ENCODE data around the gene GNE. TPM values are rescaled to one million over a fixed set of nuclear protein-coding genes. Genes with fewer than 3 reads are reported as not detected.

GNE gene
- total and polyA plus RNA-seq, 2 experiments from 2014 or later: 2.2 to 15.7 TPM

GRCh38 chr9:36165826-36166167 is 92.5 kb downstream of the GNE start:
- Histone ChIP-seq H3K4me2 (peak overlapping the region; percentile 64), H3K4me3 (peak overlapping the region; percentile 57; the same call in 1 of the 2 replicates), H4K20me1 (replicated peaks; ENCODE audit: insufficient read depth) (no peaks in the 10 kb centered on the region), H3K4me1 (ENCODE audit: insufficient read depth) (peaks cover 27% of the 10 kb centered on the region), H3K9me2 (ENCODE audit: insufficient read depth) (peaks cover 3% of the 10 kb centered on the region; the same call in 1 of the 2 replicates), H2AFZ (0 out of 2 replicates have a peak overlapping the region, but pooled peaks have one; percentile 52), H3K36me3 (ENCODE audit: insufficient read depth) (no peaks in the 10 kb centered on the region), H3K27me3 (ENCODE audit: insufficient read depth) (no peaks in the 10 kb centered on the region), H3F3A (replicated peaks; ENCODE audit: low read depth) (peaks cover 7% of the 10 kb centered on the region; the same call in 1 of the 2 replicates), H3K27ac (ENCODE audit: low read depth) (peak overlapping the region; percentile 50; the same call in 1 of the 2 replicates), H3K79me2 (replicated peaks; ENCODE audit: insufficient read depth) (no peaks in the 10 kb centered on the region)
- peak; percentile 45 for DNase-seq (ENCODE audit: low spot score)
- no peak overlapping the region for H3K27ac Mint-ChIP-seq
- H3K36me3 Mint-ChIP-seq (ENCODE audit: low read depth): peaks cover 6% of the 10 kb centered on the region; the same call in 2 of the 3 replicates
- H3K27me3 Mint-ChIP-seq (ENCODE audit: insufficient read depth, low read depth, poor library complexity): peaks cover 19% of the 10 kb centered on the region
- H3K4me1 Mint-ChIP-seq: peaks cover 46% of the 10 kb centered on the region
- peak; percentile 1; the same call in 1 of the 3 replicates for ATAC-seq
- no peaks in the 10 kb centered on the region; the same call in 1 of the 3 replicates for H3K9me3 Mint-ChIP-seq
- TF ChIP-seq STAT1 (IDR thresholded peaks at IDR 0.05; ENCODE audit: unreplicated experiment) (no peak), NANOG (IDR thresholded peaks at IDR 0.05; ENCODE audit: borderline replicate concordance) (no peak), ZNF114 (CRISPR knock-in tag; IDR thresholded peaks at IDR 0.05) (no peak)
- TF ChIP-seq, protein P1, sequence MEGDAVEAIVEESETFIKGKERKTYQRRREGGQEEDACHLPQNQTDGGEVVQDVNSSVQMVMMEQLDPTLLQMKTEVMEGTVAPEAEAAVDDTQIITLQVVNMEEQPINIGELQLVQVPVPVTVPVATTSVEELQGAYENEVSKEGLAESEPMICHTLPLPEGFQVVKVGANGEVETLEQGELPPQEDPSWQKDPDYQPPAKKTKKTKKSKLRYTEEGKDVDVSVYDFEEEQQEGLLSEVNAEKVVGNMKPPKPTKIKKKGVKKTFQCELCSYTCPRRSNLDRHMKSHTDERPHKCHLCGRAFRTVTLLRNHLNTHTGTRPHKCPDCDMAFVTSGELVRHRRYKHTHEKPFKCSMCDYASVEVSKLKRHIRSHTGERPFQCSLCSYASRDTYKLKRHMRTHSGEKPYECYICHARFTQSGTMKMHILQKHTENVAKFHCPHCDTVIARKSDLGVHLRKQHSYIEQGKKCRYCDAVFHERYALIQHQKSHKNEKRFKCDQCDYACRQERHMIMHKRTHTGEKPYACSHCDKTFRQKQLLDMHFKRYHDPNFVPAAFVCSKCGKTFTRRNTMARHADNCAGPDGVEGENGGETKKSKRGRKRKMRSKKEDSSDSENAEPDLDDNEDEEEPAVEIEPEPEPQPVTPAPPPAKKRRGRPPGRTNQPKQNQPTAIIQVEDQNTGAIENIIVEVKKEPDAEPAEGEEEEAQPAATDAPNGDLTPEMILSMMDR (conservative IDR thresholded peaks at IDR 0.05; ENCODE audit: low read depth in 2 of 2): no peak
- H3K4me3 Mint-ChIP-seq: peak overlapping the region; percentile 36; the same call in 1 of the 3 replicates

- Mint-ChIP-seq H3K27me3 (ENCODE audit: insufficient read depth, low read depth, poor library complexity) (peaks cover 23% of the 10 kb centered on the region), H3K27ac (no peak overlapping the region), H3K4me1 (peaks cover 46% of the 10 kb centered on the region), H3K36me3 (ENCODE audit: low read depth) (peaks cover 6% of the 10 kb centered on the region; the same call in 2 of the 3 replicates), H3K9me3 (no peaks in the 10 kb centered on the region; the same call in none of the 3 replicates), H3K4me3 (no peak overlapping the region)
- TF ChIP-seq EZH2 (IDR thresholded peaks at IDR 0.05; ENCODE audit: low read depth, unreplicated experiment): no peak
- TF ChIP-seq EZH2phosphoT487 (IDR thresholded peaks at IDR 0.05; ENCODE audit: unreplicated experiment): no peak
- TF ChIP-seq NANOG (IDR thresholded peaks at IDR 0.05; ENCODE audit: borderline replicate concordance): no peak
- TF ChIP-seq STAT1 (IDR thresholded peaks at IDR 0.05; ENCODE audit: unreplicated experiment): no peak
- Histone ChIP-seq H3K27ac (ENCODE audit: low read depth) (no peak overlapping the region), H3K4me2 (0 out of 2 replicates have a peak overlapping the region, but pooled peaks have one; percentile 32), H3K36me3 (ENCODE audit: insufficient read depth) (no peaks in the 10 kb centered on the region), H3K27me3 (ENCODE audit: insufficient read depth) (no peaks in the 10 kb centered on the region), H3K4me1 (ENCODE audit: insufficient read depth) (peaks cover 27% of the 10 kb centered on the region), H3K79me2 (replicated peaks; ENCODE audit: insufficient read depth) (no peaks in the 10 kb centered on the region), H3K9me2 (ENCODE audit: insufficient read depth) (peaks cover 3% of the 10 kb centered on the region; the same call in 1 of the 2 replicates), H3F3A (replicated peaks; ENCODE audit: low read depth) (peaks cover 7% of the 10 kb centered on the region; the same call in 1 of the 2 replicates), H3K4me3 (no peak overlapping the region), H4K20me1 (replicated peaks; ENCODE audit: insufficient read depth) (no peaks in the 10 kb centered on the region), H2AFZ (peak overlapping the region; percentile 38; the same call in 1 of the 2 replicates)
- ATAC-seq (no peak), DNase-seq (ENCODE audit: low spot score) (no peak)
Measured at GRCh38 chr9:36164989-36165388, 93.3 kb downstream of the GNE start.

Small RNA genes within 50 kb of the gene (small RNA-seq; reads per million reads assigned to genes)
- not detected for gene RNU4-53P (ENCODE audit: low replicate concordance)

Other genes starting within 250 kb of the GNE start
- gene RECK, start 221.5 kb downstream of the GNE start, total RNA-seq (2014; rRNA removed; shearing (Covaris generic)): 8.1 and 8.6 TPM in 2 replicates
- gene RECK, start 221.5 kb downstream of the GNE start, polyA plus RNA-seq (2016; fragmentation: Nextera tagmentation; extraction: Ambion mirVana): 11.3 and 11.6 TPM in 2 replicates
- gene GLIPR2, start 121.7 kb downstream of the GNE start, total RNA-seq (2014; rRNA removed; shearing (Covaris generic)): 4.4 and 5.1 TPM in 2 replicates
- 5.7 and 7.0 TPM in 2 replicates for gene GLIPR2, start 121.7 kb downstream of the GNE start, polyA plus RNA-seq (2016; fragmentation: Nextera tagmentation; extraction: Ambion mirVana)
- 0.14 TPM in 1 of 2 replicates, not detected in the other for gene CCIN, start 89.1 kb downstream of the GNE start, total RNA-seq (2014; rRNA removed; shearing (Covaris generic))
- not detected in 2 replicates for gene CCIN, start 89.1 kb downstream of the GNE start, polyA plus RNA-seq (2016; fragmentation: Nextera tagmentation; extraction: Ambion mirVana)
- gene CLTA, start 67.5 kb downstream of the GNE start, total RNA-seq (2014; rRNA removed; shearing (Covaris generic)): 259 and 288 TPM in 2 replicates
- 223 and 229 TPM in 2 replicates for gene CLTA, start 67.5 kb downstream of the GNE start, polyA plus RNA-seq (2016; fragmentation: Nextera tagmentation; extraction: Ambion mirVana)
- 60.3 and 61.9 TPM in 2 replicates for gene RNF38, start 141.8 kb upstream of the GNE start, total RNA-seq (2014; rRNA removed; shearing (Covaris generic))
- 13.7 and 15.6 TPM in 2 replicates for gene RNF38, start 141.8 kb upstream of the GNE start, polyA plus RNA-seq (2016; fragmentation: Nextera tagmentation; extraction: Ambion mirVana)

Data from GM23338 (cell line).